ENCODE measurements around the gene VAC14. TPM values are rescaled to one million over a fixed set of nuclear protein-coding genes. Genes with fewer than 3 reads are reported as not detected.

VAC14 gene
- total RNA-seq, 1 experiment from 2014 or later: 37.3 TPM

GRCh38 chr16:70725024-70725911 lies 75.7 kb downstream of the VAC14 start:
- no peak for DNase-seq (ENCODE audit: low read depth)

GRCh38 chr16:70724146-70725023 lies 76.6 kb downstream of the VAC14 start:
- no peak for DNase-seq (ENCODE audit: low read depth)

GRCh38 chr16:70723740-70724145 lies 77.2 kb downstream of the VAC14 start:
- DNase-seq (ENCODE audit: low read depth): no peak

GRCh38 chr16:70721202-70721963 lies 79.6 kb downstream of the VAC14 start:
- DNase-seq (ENCODE audit: low read depth): no peak

GRCh38 chr16:70720425-70721201 lies 80.3 kb downstream of the VAC14 start:
- no peak for DNase-seq (ENCODE audit: low read depth)

GRCh38 chr16:70717065-70717464 lies 83.9 kb downstream of the VAC14 start:
- DNase-seq (ENCODE audit: low read depth): no peak

- DNase-seq (ENCODE audit: low read depth): peak; percentile 25
These were observed 85.0 kb downstream of the VAC14 start for GRCh38 chr16:70715860-70716357.

- peak; percentile 97 for DNase-seq (ENCODE audit: low read depth)
These were observed 85.7 kb downstream of the VAC14 start for GRCh38 chr16:70715055-70715858.

GRCh38 chr16:70714581-70715054 lies 86.3 kb downstream of the VAC14 start:
- DNase-seq (ENCODE audit: low read depth): no peak

- DNase-seq (ENCODE audit: low read depth): no peak
These were observed 87.1 kb downstream of the VAC14 start for GRCh38 chr16:70713824-70714223.

- DNase-seq (ENCODE audit: low read depth): no peak
These were observed 87.6 kb downstream of the VAC14 start for GRCh38 chr16:70713342-70713741.

- no peak for DNase-seq (ENCODE audit: low read depth)
These were observed 88.0 kb downstream of the VAC14 start for GRCh38 chr16:70712942-70713341.

GRCh38 chr16:70712359-70712758 lies 88.6 kb downstream of the VAC14 start:
- no peak for DNase-seq (ENCODE audit: low read depth)

- DNase-seq (ENCODE audit: low read depth): no peak
These were observed 89.5 kb downstream of the VAC14 start for GRCh38 chr16:70711211-70712031.

- no peak for DNase-seq (ENCODE audit: low read depth)
These were observed 90.3 kb downstream of the VAC14 start for GRCh38 chr16:70710422-70711210.

- no peak for DNase-seq (ENCODE audit: low read depth)
These were observed 91.0 kb downstream of the VAC14 start for GRCh38 chr16:70709942-70710341.

- DNase-seq (ENCODE audit: low read depth): no peak
These were observed 91.5 kb downstream of the VAC14 start for GRCh38 chr16:70709457-70709856.

Data from Daoy (cell line).